ENCODE measurements around the gene NCAM2. TPM values are rescaled to one million over a fixed set of nuclear protein-coding genes. Genes with fewer than 3 reads are reported as not detected.

NCAM2 gene
- total RNA-seq, 1 experiment from 2014 or later: 2.4 TPM

- Histone ChIP-seq H3K4me1 (ENCODE audit: insufficient read depth, low read length) (no peaks in the 10 kb centered on the region), H4K20me1 (ENCODE audit: low read length) (no peaks in the 10 kb centered on the region), H3K36me3 (ENCODE audit: low read depth, low read length) (no peaks in the 10 kb centered on the region), H2AFZ (ENCODE audit: low read length) (no peak overlapping the region), H3K9me3 (ENCODE audit: low read length) (no peaks in the 10 kb centered on the region), H3K79me2 (ENCODE audit: low read length) (no peaks in the 10 kb centered on the region), H3K4me3 (ENCODE audit: low read length) (no peak overlapping the region), H3K9ac (ENCODE audit: low read length) (no peak overlapping the region), H3K27me3 (ENCODE audit: low read length) (no peaks in the 10 kb centered on the region), H3F3A (ENCODE audit: low read length, unreplicated experiment) (no peaks in the 10 kb centered on the region), H3K9me2 (replicated peaks; ENCODE audit: low read length) (no peaks in the 10 kb centered on the region), H3K27ac (ENCODE audit: low read length) (no peak overlapping the region), H3K4me2 (ENCODE audit: low read length) (no peak overlapping the region)
- DNase-seq (peak; percentile 17), ATAC-seq (no peak)
- TF ChIP-seq EZH2phosphoT487 (IDR thresholded peaks at IDR 0.05; ENCODE audit: borderline replicate concordance, low read length) (no peak), CTCF (conservative IDR thresholded peaks at IDR 0.05; ENCODE audit: low read depth, low read length) (peak; percentile 58), EZH2 (IDR thresholded peaks at IDR 0.05; ENCODE audit: low read length, unreplicated experiment) (no peak)
- POLR2A ChIA-PET (ENCODE audit: unreplicated experiment): no interaction called here
- CTCF ChIA-PET: interaction anchor here (0.6 kb wide), 1 partner anchor 142 kb away, joined by 3 read pairs; no protein-coding TSS in a partner anchor
- BruUV-seq (replicated peaks): no TSS peak
- intact Hi-C loops (cut with micrococcal nuclease): loop anchor here (1.0 to 5.0 kb wide), 5 partner anchors 142 to 1560 kb away; no protein-coding TSS in a partner anchor
These were observed 234.1 kb downstream of the NCAM2 start for GRCh38 chr21:21232320-21232719.

DNA sequence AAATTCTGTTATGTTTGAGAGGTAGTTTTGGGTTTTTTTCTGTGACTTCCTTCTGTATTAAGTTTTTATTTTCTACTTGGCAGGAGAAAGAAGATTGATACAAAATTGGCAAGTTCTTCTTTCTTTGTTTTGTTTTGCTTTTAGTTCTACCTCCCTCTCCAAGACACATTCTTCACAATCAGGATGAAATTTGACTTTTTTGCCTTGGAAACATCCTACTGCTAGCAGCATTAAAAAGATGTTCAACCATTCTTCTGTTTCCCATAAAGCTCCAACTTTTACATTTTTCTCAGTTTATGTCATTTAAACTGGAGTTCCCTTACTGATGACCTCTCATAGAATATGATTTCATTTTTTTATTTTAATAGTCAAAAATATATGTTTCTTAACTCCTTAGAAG is 234.8 kb downstream of the NCAM2 start:
- intact Hi-C loops (cut with micrococcal nuclease): loop anchor here (2.0 to 5.0 kb wide), 2 partner anchors 231 to 1560 kb away; no protein-coding TSS in a partner anchor

More for the DNA sequence above, 234.8 kb downstream of the NCAM2 start:
- no peak overlapping the region for H3K4me3 ChIP-seq (ENCODE audit: low read length)
- no peaks in the 10 kb centered on the region for H3K4me1 ChIP-seq (ENCODE audit: insufficient read depth, low read length)
- H3K27me3 ChIP-seq (ENCODE audit: low read length): no peaks in the 10 kb centered on the region
- DNase-seq (no peak), ATAC-seq (no peak)
- ChIA-PET CTCF (interaction anchor here (0.6 kb wide), 1 partner anchor 141 kb away, joined by 3 read pairs; no protein-coding TSS in a partner anchor), POLR2A (ENCODE audit: unreplicated experiment) (no interaction called here)
- H3K9ac ChIP-seq (ENCODE audit: low read length): no peak overlapping the region
- H2AFZ ChIP-seq (ENCODE audit: low read length): no peak overlapping the region
- H3K9me3 ChIP-seq (ENCODE audit: low read length): no peaks in the 10 kb centered on the region
- no peak overlapping the region for H3K27ac ChIP-seq (ENCODE audit: low read length)
- TF ChIP-seq EZH2phosphoT487 (IDR thresholded peaks at IDR 0.05; ENCODE audit: borderline replicate concordance, low read length) (no peak), EZH2 (IDR thresholded peaks at IDR 0.05; ENCODE audit: low read length, unreplicated experiment) (no peak), CTCF (conservative IDR thresholded peaks at IDR 0.05; ENCODE audit: low read depth, low read length) (no peak)
- no peaks in the 10 kb centered on the region for H3K79me2 ChIP-seq (ENCODE audit: low read length)
- H4K20me1 ChIP-seq (ENCODE audit: low read length): no peaks in the 10 kb centered on the region
- no peak overlapping the region for H3K4me2 ChIP-seq (ENCODE audit: low read length)
- H3K36me3 ChIP-seq (ENCODE audit: low read depth, low read length): no peaks in the 10 kb centered on the region
- no peaks in the 10 kb centered on the region for H3K9me2 ChIP-seq (replicated peaks; ENCODE audit: low read length)
- no TSS peak for BruUV-seq (replicated peaks)
- no peaks in the 10 kb centered on the region for H3F3A ChIP-seq (ENCODE audit: low read length, unreplicated experiment)

All from PC-3 (cell line).